ENCODE measurements around the gene PYGM. TPM values are rescaled to one million over a fixed set of nuclear protein-coding genes. Genes with fewer than 3 reads are reported as not detected.

The PYGM gene
- total and polyA plus RNA-seq, 3 donors from 2014 or later = 12.1 to 14.4 (median 14.2) TPM

DNA sequence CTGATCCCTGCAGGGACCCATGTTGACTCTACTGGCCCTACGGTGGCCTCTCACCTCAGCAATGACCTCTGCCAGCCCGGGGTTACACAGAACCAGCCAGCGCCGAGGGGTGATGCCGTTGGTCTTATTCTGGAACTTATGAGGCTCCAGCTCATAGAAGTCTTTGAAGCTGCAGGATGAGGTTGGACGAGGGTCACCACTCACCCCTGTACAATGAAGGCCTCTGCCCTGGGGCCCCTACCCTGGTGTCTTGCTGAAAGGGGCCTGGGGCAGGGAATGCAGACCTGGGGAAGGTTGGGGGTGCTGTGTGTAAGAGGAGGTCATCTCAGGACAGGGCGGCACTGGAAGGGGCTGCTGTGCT, 6.8 kb downstream of the PYGM start:
- H3K27me3 ChIP-seq = no peaks in the 10 kb centered on the region
- intact Hi-C loops (cut with DNase I; ENCODE audit: low total_unique reads) = no loop called here
- TF ChIP-seq POLR2A (IDR thresholded peaks at IDR 0.05) = no peak
- TF ChIP-seq CTCF (IDR thresholded peaks at IDR 0.05) = no peak
- no peaks in the 10 kb centered on the region for H3K9me3 ChIP-seq
- WGBS, 2 donors = 100% methylated on average over 3 of the region's 7 CpGs; no CpG with 5 or more reads in 1 of the 2 donors
- no peak overlapping the region for H3K4me3 ChIP-seq
- H3K36me3 ChIP-seq (ENCODE audit: low read depth, missing control alignments) = no peaks in the 10 kb centered on the region
- DNase-seq = no peak
- no peak overlapping the region for H3K27ac ChIP-seq
- H3K4me1 ChIP-seq = peaks cover 15% of the 10 kb centered on the region

DNA sequence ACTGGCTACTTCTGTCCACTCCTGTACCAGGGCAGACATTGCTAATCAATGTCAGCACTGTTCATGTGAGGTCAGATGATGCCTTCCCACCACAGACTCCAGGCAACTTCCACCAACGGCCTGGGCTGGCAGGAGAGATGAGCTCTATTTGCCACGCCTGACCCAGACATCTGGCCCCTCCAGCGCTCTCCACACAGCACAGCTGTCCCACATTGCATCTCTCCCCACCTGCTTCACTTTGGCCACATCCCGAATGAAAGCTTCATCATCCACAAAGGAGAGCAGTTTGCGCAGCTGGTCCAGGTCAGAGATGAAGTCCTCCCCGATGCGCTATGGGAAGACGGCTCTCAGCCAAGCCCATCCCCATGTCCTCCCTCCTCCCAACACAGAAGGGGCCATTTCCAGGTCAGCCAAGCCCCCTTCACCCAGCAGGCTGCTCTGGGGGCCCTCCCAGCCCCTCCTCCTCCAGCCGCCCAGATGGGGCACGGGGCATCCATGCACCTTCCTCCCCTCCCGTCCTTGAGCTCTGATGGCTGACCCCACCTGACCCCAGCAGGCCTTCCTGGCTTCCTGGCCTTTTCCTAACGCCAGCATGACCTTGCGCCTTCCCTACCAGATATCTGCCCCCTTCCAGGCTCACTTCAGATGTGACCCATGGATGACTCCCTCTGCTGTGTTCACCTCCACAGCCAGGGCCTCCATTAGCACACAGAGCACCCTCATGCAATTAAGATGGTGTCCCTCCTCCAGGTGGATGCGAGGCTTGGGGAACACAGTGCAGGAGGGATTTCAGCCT, 7.4 kb downstream of the PYGM start:
- Histone ChIP-seq H3K27ac (no peak overlapping the region), H3K9me3 (no peaks in the 10 kb centered on the region), H3K27me3 (no peaks in the 10 kb centered on the region), H3K4me1 (peaks cover 15% of the 10 kb centered on the region), H3K4me3 (no peak overlapping the region), H3K36me3 (ENCODE audit: low read depth, missing control alignments) (no peaks in the 10 kb centered on the region)
- 75 to 94% methylated on average over 12 to 14 of the region's 14 CpGs for WGBS, 2 donors
- TF ChIP-seq POLR2A (IDR thresholded peaks at IDR 0.05) = no peak
- no peak for TF ChIP-seq CTCF (IDR thresholded peaks at IDR 0.05)
- intact Hi-C loops (cut with DNase I; ENCODE audit: low total_unique reads) = no loop called here
- no peak for DNase-seq

- H3K4me1 ChIP-seq = peaks cover 15% of the 10 kb centered on the region
- TF ChIP-seq CTCF (IDR thresholded peaks at IDR 0.05) = no peak
- TF ChIP-seq POLR2A (IDR thresholded peaks at IDR 0.05) = no peak
- DNase-seq = no peak
- no peaks in the 10 kb centered on the region for H3K36me3 ChIP-seq (ENCODE audit: low read depth, missing control alignments)
- no peak overlapping the region for H3K27ac ChIP-seq
- H3K4me3 ChIP-seq = no peak overlapping the region
- no peaks in the 10 kb centered on the region for H3K27me3 ChIP-seq
- WGBS, 2 donors = 95% methylated on average over 9 of the region's 9 CpGs
- no peaks in the 10 kb centered on the region for H3K9me3 ChIP-seq
- intact Hi-C loops (cut with DNase I; ENCODE audit: low total_unique reads) = no loop called here
Observed at GRCh38 chr11:64751580-64751979, 8.2 kb downstream of the PYGM start.

GRCh38 chr11:64751136-64751535, 8.6 kb downstream of the PYGM start:
- no peak for TF ChIP-seq POLR2A (IDR thresholded peaks at IDR 0.05)
- no peak for TF ChIP-seq CTCF (IDR thresholded peaks at IDR 0.05)
- no peaks in the 10 kb centered on the region for H3K36me3 ChIP-seq (ENCODE audit: low read depth, missing control alignments)

More at GRCh38 chr11:64751136-64751535, 8.6 kb downstream of the PYGM start:
- Histone ChIP-seq H3K27me3 (no peaks in the 10 kb centered on the region), H3K9me3 (no peaks in the 10 kb centered on the region), H3K4me1 (peaks cover 17% of the 10 kb centered on the region), H3K4me3 (no peak overlapping the region), H3K27ac (no peak overlapping the region)
- DNase-seq = no peak
- intact Hi-C loops (cut with DNase I; ENCODE audit: low total_unique reads) = no loop called here
- 95 to 97% methylated on average over 6 to 9 of the region's 9 CpGs for WGBS, 2 donors

Data from testis (tissue), 3 donors.